H1 (cell line): ENCODE results near the gene C14orf93. TPM values are rescaled to one million over a fixed set of nuclear protein-coding genes. Genes with fewer than 3 reads are reported as not detected.

ENCODE experiments used
- EP300 ChIP-seq, 2 experiments: IDR thresholded peaks; 1 replicate in 1 of 2; 2 replicates in 1 of 2; pipeline ENCODE4 v1.6.1; 2011 to 2012; ENCODE audit warnings: low read depth in 2 of 2, low read length in 2 of 2, mild to moderate bottlenecking in 2 of 2, borderline replicate concordance in 1 of 2, inconsistent platforms in 1 of 2, moderate library complexity in 1 of 2
- RBBP5 ChIP-seq: IDR thresholded peaks from 2 replicates; pipeline ENCODE4 v1.7.1; 2012; ENCODE audit warnings: low read depth, mild to moderate bottlenecking, inconsistent platforms, low read length, moderate library complexity, borderline replicate concordance
- TAF1 ChIP-seq: IDR thresholded peaks from 2 replicates; pipeline ENCODE4 v1.6.1; 2011; ENCODE audit warnings: mild to moderate bottlenecking, low read depth, low read length
- polyA plus RNA-seq, 7 experiments: library from polyadenylated mRNA; depleted of rRNA in 3 of 7; stranded (reverse) in 5 of 7; unstranded in 2 of 7; fragments of >200 nt in 5 of 7; fragments of 200-250 nt in 2 of 7; gene quantifications; 1 replicate in 5 of 7; 2 replicates in 1 of 7; 4 replicates in 1 of 7; pipeline versions ENCODE4 v1.2.1 to v1.2.3, GENCODE V29; 2011 to 2013; ENCODE audit warnings: missing spikeins in 2 of 7, mixed read lengths in 2 of 7
- total RNA-seq: library from RNA; stranded (reverse); fragmentation: NEBNext Ultra II Directional; extraction: Animal tissue kit (Norgen Biotek cat#: 25700); gene quantifications from 2 replicates; pipeline ENCODE4 v1.2.1, GENCODE V29; 2021

Gene C14orf93
- total and polyA plus RNA-seq, 2 of the 8 experiments (the other 6 are each of a cell fraction or from before 2014, with no cell fraction given) = 7.8 to 8.2 TPM

- TF ChIP-seq EP300 (IDR thresholded peaks at IDR 0.05; ENCODE audit: borderline replicate concordance in 1 of 2, low read depth in 2 of 2, low read length in 2 of 2) (no peak), RBBP5 (no peak), TAF1 (no peak)
Observed at GRCh38 chr14:22985894-22986507, 23.9 kb downstream of the C14orf93 start (continued).
